ENCODE results near the gene KHDRBS1. TPM values are rescaled to one million over a fixed set of nuclear protein-coding genes. Genes with fewer than 3 reads are reported as not detected.

The KHDRBS1 gene
- total RNA-seq, 1 experiment from 2014 or later, result 161 TPM

- ChIA-PET CTCF (no interaction called here), POLR2A (ENCODE audit: unreplicated experiment) (no interaction called here)
- intact Hi-C loops (cut with micrococcal nuclease; ENCODE audit: unreplicated experiment), result no loop called here
- H3K79me2 ChIP-seq (ENCODE audit: low read depth), result no peaks in the 10 kb centered on the region
- BruUV-seq (replicated peaks), result no TSS peak
- H3K4me1 ChIP-seq (replicated peaks; ENCODE audit: insufficient read depth), result no peaks in the 10 kb centered on the region
- H3K9me3 ChIP-seq (ENCODE audit: insufficient read depth, low read depth), result no peaks in the 10 kb centered on the region
- H2AFZ ChIP-seq, result no peak overlapping the region
- TF ChIP-seq EZH2 (IDR thresholded peaks at IDR 0.05; ENCODE audit: low read depth) (no peak), CTCF (conservative IDR thresholded peaks at IDR 0.05) (no peak)
- H3K4me3 ChIP-seq, result no peak overlapping the region
- H3K27ac ChIP-seq, result no peak overlapping the region
- no peaks in the 10 kb centered on the region for H3K9me2 ChIP-seq (ENCODE audit: insufficient read depth)
- no peak overlapping the region for H3K4me2 ChIP-seq
- H3K27me3 ChIP-seq (ENCODE audit: insufficient read depth, low read depth), result no peaks in the 10 kb centered on the region
- H3K36me3 ChIP-seq (ENCODE audit: low read depth), result peaks cover 7% of the 10 kb centered on the region; the same call in 1 of the 2 replicates
- no peaks in the 10 kb centered on the region for H4K20me1 ChIP-seq (ENCODE audit: insufficient read depth)
- DNase-seq, result no peak
- H3F3A ChIP-seq (ENCODE audit: insufficient read depth, low read depth), result peaks cover 7% of the 10 kb centered on the region
Measured at GRCh38 chr1:32091591-32091990, 77.9 kb downstream of the KHDRBS1 start.

Small RNA genes within 50 kb of the gene (microRNA-seq; reads per million reads assigned to microRNA genes)
- gene MIR5585 (ENCODE audit: borderline number of aligned reads, borderline replicate concordance), result not detected

Other genes with a start within 250 kb of the KHDRBS1 start
- gene ADGRB2, start 249.5 kb upstream of the KHDRBS1 start, total RNA-seq (2021), result 15.6 and 28.5 TPM in 2 replicates
- 10.2 and 14.6 TPM in 2 replicates for gene SPOCD1, start 197.8 kb upstream of the KHDRBS1 start, total RNA-seq (2021)
- gene PTP4A2, start 75.5 kb upstream of the KHDRBS1 start, total RNA-seq (2021), result 149 and 201 TPM in 2 replicates
- gene TMEM39B, start 59.1 kb downstream of the KHDRBS1 start, total RNA-seq (2021), result 26.0 and 27.2 TPM in 2 replicates
- 76.0 and 89.9 TPM in 2 replicates for gene KPNA6, start 94.2 kb downstream of the KHDRBS1 start, total RNA-seq (2021)
- gene TXLNA, start 165.8 kb downstream of the KHDRBS1 start, total RNA-seq (2021), result 32.0 and 45.8 TPM in 2 replicates
- gene CCDC28B, start 186.7 kb downstream of the KHDRBS1 start, total RNA-seq (2021), result 4.4 and 4.7 TPM in 2 replicates
- 4.9 and 5.0 TPM in 2 replicates for gene IQCC, start 191.8 kb downstream of the KHDRBS1 start, total RNA-seq (2021)
- not detected in 2 replicates for gene DCDC2B, start 195.2 kb downstream of the KHDRBS1 start, total RNA-seq (2021)
- 14.1 and 18.1 TPM in 2 replicates for gene TMEM234, start 208.5 kb downstream of the KHDRBS1 start, total RNA-seq (2021)
- gene EIF3I, start 208.5 kb downstream of the KHDRBS1 start, total RNA-seq (2021), result 199 and 229 TPM in 2 replicates
- gene FAM167B, start 233.4 kb downstream of the KHDRBS1 start, total RNA-seq (2021), result 1.6 and 2.2 TPM in 2 replicates
- 2.0 and 2.6 TPM in 2 replicates for gene LCK, start 237.4 kb downstream of the KHDRBS1 start, total RNA-seq (2021)

Data from PC-9 (cell line).